ENCODE results near the gene HYAL4.

DNA sequence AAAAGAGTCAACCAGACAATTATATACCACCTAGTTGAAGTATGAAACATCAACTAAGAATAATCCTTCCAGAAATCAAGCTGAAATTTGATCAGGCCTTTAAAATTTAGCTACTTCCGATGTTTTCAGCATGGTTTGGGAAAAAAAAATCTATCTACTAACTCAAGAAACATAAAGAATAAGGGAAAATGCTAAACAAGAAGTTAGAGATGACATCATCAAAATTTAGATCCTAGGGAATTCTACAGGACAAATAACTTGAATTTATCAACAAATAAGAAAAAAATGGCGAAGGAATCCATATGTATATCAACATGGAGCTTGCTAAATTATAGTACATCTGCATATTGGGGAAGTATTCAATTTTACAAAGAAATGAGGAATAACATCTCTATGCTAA is 36.3 kb downstream of the HYAL4 start:
- TF ChIP-seq, protein P1, sequence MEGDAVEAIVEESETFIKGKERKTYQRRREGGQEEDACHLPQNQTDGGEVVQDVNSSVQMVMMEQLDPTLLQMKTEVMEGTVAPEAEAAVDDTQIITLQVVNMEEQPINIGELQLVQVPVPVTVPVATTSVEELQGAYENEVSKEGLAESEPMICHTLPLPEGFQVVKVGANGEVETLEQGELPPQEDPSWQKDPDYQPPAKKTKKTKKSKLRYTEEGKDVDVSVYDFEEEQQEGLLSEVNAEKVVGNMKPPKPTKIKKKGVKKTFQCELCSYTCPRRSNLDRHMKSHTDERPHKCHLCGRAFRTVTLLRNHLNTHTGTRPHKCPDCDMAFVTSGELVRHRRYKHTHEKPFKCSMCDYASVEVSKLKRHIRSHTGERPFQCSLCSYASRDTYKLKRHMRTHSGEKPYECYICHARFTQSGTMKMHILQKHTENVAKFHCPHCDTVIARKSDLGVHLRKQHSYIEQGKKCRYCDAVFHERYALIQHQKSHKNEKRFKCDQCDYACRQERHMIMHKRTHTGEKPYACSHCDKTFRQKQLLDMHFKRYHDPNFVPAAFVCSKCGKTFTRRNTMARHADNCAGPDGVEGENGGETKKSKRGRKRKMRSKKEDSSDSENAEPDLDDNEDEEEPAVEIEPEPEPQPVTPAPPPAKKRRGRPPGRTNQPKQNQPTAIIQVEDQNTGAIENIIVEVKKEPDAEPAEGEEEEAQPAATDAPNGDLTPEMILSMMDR (IDR thresholded peaks at IDR 0.05; ENCODE audit: low read depth, low read length, poor library complexity, severe bottlenecking) = no peak
- TF ChIP-seq EZH2phosphoT487 (IDR thresholded peaks at IDR 0.05; ENCODE audit: borderline replicate concordance, low read length) = no peak

Data from DOHH2 (cell line).